HepG2 (cell line): ENCODE results near the gene ANK3. TPM values are rescaled to one million over a fixed set of nuclear protein-coding genes. Genes with fewer than 3 reads are reported as not detected.

ENCODE experiments used
- ATAC-seq: fragments of 200-7000 bp; cut with Tn5 transposase; 3 replicates; pipeline ENCODE4 v1.9.1; 2020; ENCODE audit warnings: mild to moderate bottlenecking, moderate library complexity
- Bru-seq: library from RNA; stranded (reverse); fragments of 400-500 nt; gene quantifications from one replicate; lab custom pipeline; 2021; lab: Mats Ljungman, UMichigan
- BruChase-seq, 2 experiments: library from RNA; stranded (reverse); fragments of 400-500 nt; gene quantifications; one replicate each; lab custom pipeline; 2021; lab: Mats Ljungman, UMichigan
- BruUV-seq: library from RNA; stranded (reverse); fragments of 400-500 nt; replicated peaks from 2 replicates; lab custom pipeline; 2021; lab: Mats Ljungman, UMichigan
- CTCF ChIA-PET: fragments of 300-600 bp; formaldehyde crosslinking; extraction: SDS; loops from one replicate; lab custom pipeline; 2021; ENCODE audit warnings: low total read pairs, inconsistent platforms, low intra/inter-chr PET ratio; lab: Yijun Ruan, JAX
- POLR2A ChIA-PET: fragments of 350-600 bp; sonication (Branson Sonifier 250); formaldehyde crosslinking; loops from one replicate; lab custom pipeline; 2020; ENCODE audit warnings: antibody characterized with exemption, inconsistent platforms; lab: Yijun Ruan, JAX
- DNase-seq: peaks from one replicate; pipeline ENCODE4 v3.0.0-alpha.2; 2015; ENCODE audit warnings: low spot score
- FAIRE-seq: peaks from 3 replicates; lab custom pipeline; 2011; peaks lifted over from hg19 to GRCh38; lab: Jason Lieb, UNC
- H2AFZ ChIP-seq: one replicate; pipeline ENCODE4 v1.6.1; 2011; ENCODE audit warnings: low read length, inconsistent platforms
- H3K27ac ChIP-seq: fragments of 300-600 bp; 3 replicates; pipeline ENCODE4 v1.8.0; 2011; ENCODE audit warnings: mixed run types, mild to moderate bottlenecking, mixed read lengths, low read length, inconsistent platforms; ENCODE audit not compliant: insufficient read depth; ENCODE audit errors: extremely low read length
- H3K27me3 ChIP-seq, 2 experiments: fragments of 200-600 bp in 1 of 2; 2 replicates in 1 of 2; 3 replicates in 1 of 2; pipeline versions ENCODE4 v1.6.0 to v1.8.0; 2011; ENCODE audit warnings: low read length in 2 of 2, mild to moderate bottlenecking in 2 of 2, moderate library complexity in 2 of 2, inconsistent platforms in 1 of 2; ENCODE audit not compliant: insufficient read depth in 2 of 2, control insufficient read depth in 1 of 2
- H3K36me3 ChIP-seq, 2 experiments: fragments of 200-600 bp in 1 of 2; replicated peaks in 1 of 2; 2 replicates in 1 of 2; 3 replicates in 1 of 2; pipeline versions ENCODE4 v1.5.1 to v1.8.0; 2011; ENCODE audit warnings: low read length in 2 of 2, inconsistent platforms in 1 of 2; ENCODE audit not compliant: insufficient read depth in 2 of 2, control insufficient read depth in 1 of 2
- H3K4me1 ChIP-seq: 2 replicates; pipeline ENCODE4 v1.5.1; 2012; ENCODE audit warnings: low read length, inconsistent platforms; ENCODE audit not compliant: insufficient read depth
- H3K4me2 ChIP-seq: 2 replicates; pipeline ENCODE4 v1.6.0; 2011; ENCODE audit warnings: low read depth, low read length, inconsistent platforms
- H3K4me3 ChIP-seq, 3 experiments: fragments of 200-600 bp in 1 of 3; sonication (generic), shearing (Covaris generic) in 1 of 3; replicated peaks in 1 of 3; 2 replicates each; pipeline ENCODE4 v1.5.1; 2011 to 2016; ENCODE audit warnings: low read length in 3 of 3, inconsistent platforms in 2 of 3, low read depth in 2 of 3, mild to moderate bottlenecking in 2 of 3, control low read depth in 1 of 3, mixed read lengths in 1 of 3; ENCODE audit not compliant: insufficient read depth in 1 of 3
- H3K79me2 ChIP-seq: one replicate; pipeline ENCODE4 v1.6.1; 2011; ENCODE audit warnings: low read length, inconsistent platforms; ENCODE audit not compliant: insufficient read depth
- H3K9ac ChIP-seq: 2 replicates; pipeline ENCODE4 v1.6.0; 2011; ENCODE audit warnings: mild to moderate bottlenecking, low read depth, low read length, inconsistent platforms; ENCODE audit not compliant: insufficient read depth
- H3K9me3 ChIP-seq: 2 replicates; pipeline ENCODE4 v1.5.1; 2012; ENCODE audit warnings: mild to moderate bottlenecking, low read length
- H4K20me1 ChIP-seq: 2 replicates; pipeline ENCODE4 v1.6.0; 2011; ENCODE audit warnings: inconsistent platforms, mild to moderate bottlenecking, low read length, moderate library complexity; ENCODE audit not compliant: insufficient read depth
- ARID4A ChIP-seq: sonication (generic); formaldehyde crosslinking; IDR thresholded peaks from 2 replicates; pipeline ENCODE4 v1.5.0; 2020; ENCODE audit warnings: mild to moderate bottlenecking, missing genetic modification reagents, borderline replicate concordance
- CCAR2 ChIP-seq: fragments of 200-400 bp; formaldehyde crosslinking; optimal IDR thresholded peaks from 2 replicates; pipeline ENCODE3; 2018; ENCODE audit warnings: low read depth, mild to moderate bottlenecking, low read length, moderate library complexity
- HOMEZ ChIP-seq: IDR thresholded peaks from 2 replicates; pipeline ENCODE4 v1.6.1; 2016; ENCODE audit warnings: low read depth
- JDP2 ChIP-seq: sonication (generic); formaldehyde crosslinking; IDR thresholded peaks from 2 replicates; pipeline ENCODE4 v1.8.1; 2022; ENCODE audit warnings: missing genetic modification reagents, borderline replicate concordance
- KLF16 ChIP-seq, 2 experiments: sonication (generic) in 1 of 2; formaldehyde crosslinking in 1 of 2; IDR thresholded peaks; 2 replicates each; pipeline versions ENCODE4 v1.6.1 to v1.8.0; 2016 to 2023; ENCODE audit warnings: missing genetic modification reagents in 2 of 2, missing compliant biosample characterization in 1 of 2
- RAD51 ChIP-seq: fragments of 450-650 bp; IDR thresholded peaks from 2 replicates; pipeline ENCODE4 v1.6.1; 2016; ENCODE audit warnings: borderline replicate concordance
- SCMH1 ChIP-seq: sonication (generic); formaldehyde crosslinking; IDR thresholded peaks from 2 replicates; pipeline ENCODE4 v1.9.0; 2021; ENCODE audit warnings: missing genetic modification reagents, mild to moderate bottlenecking, borderline replicate concordance
- SRY ChIP-seq: sonication (generic); formaldehyde crosslinking; IDR thresholded peaks from 2 replicates; pipeline ENCODE4 v1.8.0; 2022; ENCODE audit warnings: mild to moderate bottlenecking, missing genetic modification reagents
- TMF1 ChIP-seq: sonication (generic); formaldehyde crosslinking; IDR thresholded peaks from 2 replicates; pipeline ENCODE4 v1.8.1; 2022; ENCODE audit warnings: low read depth, missing genetic modification reagents
- ZNF329 ChIP-seq: sonication (generic); formaldehyde crosslinking; IDR thresholded peaks from 2 replicates; pipeline ENCODE4 v1.9.0; 2021; ENCODE audit warnings: low read depth, mild to moderate bottlenecking, missing genetic modification reagents
- WGBS: methylation state at CpG from one replicate; pipeline ENCODE4 v1.1.6; 2017; ENCODE audit warnings: low lambda C conversion rate; 5-methylcytosine and 5-hydroxymethylcytosine counted together
- in situ Hi-C: cut with HindIII; loops from 2 replicates; pipeline ENCODE4 v1.10.0; 2017; ENCODE audit warnings: low pct_unique_long_range_greater_than_20kb; ENCODE audit not compliant: extremely low pct_ligation_motif_present
- intact Hi-C: fragments of 100-400 bp; cut with micrococcal nuclease; formaldehyde crosslinking; loops from one replicate; pipeline ENCODE4 v1.10.0; 2022; ENCODE audit not compliant: unreplicated experiment
- long read RNA-seq, 2 experiments: library from RNA in 1 of 2; library from polyadenylated mRNA in 1 of 2; stranded (forward) in 1 of 2; unstranded in 1 of 2; transcript quantifications; one replicate each; pipeline ENCODE4 v2.0.0, GENCODE V29; 2019 to 2022
- polyA minus RNA-seq, 3 experiments: library from RNA; depleted of rRNA, polyadenylated mRNA; stranded (reverse); fragments of >200 nt; gene quantifications; 2 replicates each; pipeline ENCODE4 v1.2.3, GENCODE V29; 2011; ENCODE audit warnings: low replicate concordance in 1 of 3
- polyA plus RNA-seq, 8 experiments: library from polyadenylated mRNA; depleted of rRNA in 3 of 8; stranded (reverse) in 7 of 8; unstranded in 1 of 8; fragments of >200 nt; fragmentation: Illumina TruSeq in 4 of 8; extraction: Trizol in 4 of 8; gene quantifications; 2 replicates each; pipeline versions ENCODE4 v1.2.1 to v1.2.3, GENCODE V29; 2011 to 2016; ENCODE audit warnings: low read depth in 4 of 8, missing spikeins in 1 of 8, mixed read lengths in 1 of 8; ENCODE audit not compliant: insufficient read depth in 1 of 8
- total RNA-seq, 5 experiments: library from RNA; depleted of rRNA; stranded (reverse); fragments of >200 nt; fragmentation: Illumina TruSeq; extraction: Trizol; gene quantifications; 2 replicates each; pipeline ENCODE4 v1.2.3, GENCODE V29; 2016; ENCODE audit warnings: low read depth in 1 of 5
- TF ChIP-seq, protein P1 (sequence below): sonication (generic); formaldehyde crosslinking; conservative IDR thresholded peaks from 2 replicates; pipeline ENCODE4 v1.8.0; 2022; ENCODE audit warnings: mild to moderate bottlenecking, moderate library complexity, missing genetic modification reagents

ANK3 gene
- total RNA-seq (2016; rRNA removed; fragmentation: Illumina TruSeq; extraction: Trizol) = not detected in 2 replicates
- not detected in 2 replicates for total RNA-seq (2016; cell fraction: cytosol; rRNA removed; fragmentation: Illumina TruSeq; extraction: Trizol; ENCODE audit: low read depth)
- total RNA-seq (2016; cell fraction: insoluble cytoplasmic fraction; rRNA removed; fragmentation: Illumina TruSeq; extraction: Trizol) = 0.39 TPM in 1 of 2 replicates, not detected in the other
- not detected in 2 replicates for total RNA-seq (2016; cell fraction: membrane; rRNA removed; fragmentation: Illumina TruSeq; extraction: Trizol)
- not detected in 2 replicates for total RNA-seq (2016; cell fraction: nucleus; rRNA removed; fragmentation: Illumina TruSeq; extraction: Trizol)
- not detected in 2 replicates for polyA plus RNA-seq (2011; rRNA removed)
- not detected in 2 replicates for polyA plus RNA-seq (2011; cell fraction: cytosol; rRNA removed)
- polyA plus RNA-seq (2011; cell fraction: nucleus; rRNA removed) = not detected in 2 replicates
- polyA plus RNA-seq (2012) = not detected in 2 replicates
- not detected in 2 replicates for polyA plus RNA-seq (2016; cell fraction: cytosol; fragmentation: Illumina TruSeq; extraction: Trizol; ENCODE audit: low read depth)
- not detected in 2 replicates for polyA plus RNA-seq (2016; cell fraction: insoluble cytoplasmic fraction; fragmentation: Illumina TruSeq; extraction: Trizol; ENCODE audit: low read depth)
- polyA plus RNA-seq (2016; cell fraction: membrane; fragmentation: Illumina TruSeq; extraction: Trizol; ENCODE audit: low read depth) = not detected in 2 replicates
- not detected in 2 replicates for polyA plus RNA-seq (2016; cell fraction: nucleus; fragmentation: Illumina TruSeq; extraction: Trizol; ENCODE audit: insufficient read depth, low read depth)
- 10.7 TPM in 1 of 2 replicates, not detected in the other for polyA minus RNA-seq (2011; rRNA and poly(A)+ RNA removed; ENCODE audit: low replicate concordance)
- not detected in 2 replicates for polyA minus RNA-seq (2011; cell fraction: cytosol; rRNA and poly(A)+ RNA removed)
- polyA minus RNA-seq (2011; cell fraction: nucleus; rRNA and poly(A)+ RNA removed) = not detected in 2 replicates
- percentile 4 among the genes with signal in this experiment for Bru-seq, nascent RNA
- percentile 4 among the genes with signal in this experiment for BruChase-seq, experiment 1, labeled RNA remaining after a 6-hour chase
- percentile 3 among the genes with signal in this experiment for BruChase-seq, experiment 2, labeled RNA remaining after a 2-hour chase
- long read RNA-seq, experiment 1 = 0 reads
- long read RNA-seq, experiment 2 = 0 reads

GRCh38 chr10:60389413-60390025, at the start of gene ANK3:
Gene ANK3 (minus strand): TSS chr10:60389875. CDS start chr10:60389538, 337 bp downstream.
- no peak within 1 kb of the TSS for H3K4me2 ChIP-seq
- H3K27ac ChIP-seq = no peak within 1 kb of the TSS
- no TSS peak for BruUV-seq
- no peak within 1 kb of the TSS for H3K4me3 ChIP-seq
- H3K36me3 ChIP-seq = no peaks in the 10 kb centered on the region
- intact Hi-C loops (no loop called here), in situ Hi-C loops (no loop called here)
- H3K79me2 ChIP-seq = no peaks in the 10 kb centered on the region
- FAIRE-seq (no peak), ATAC-seq (no peak), DNase-seq (no peak)
- no peak within 1 kb of the TSS for H3K9ac ChIP-seq
- H3K4me1 ChIP-seq = no peaks in the 10 kb centered on the region
- no peaks in the 10 kb centered on the region for H3K9me3 ChIP-seq
- ChIA-PET POLR2A (no interaction called here), CTCF (no interaction called here)
- H2AFZ ChIP-seq = no peak within 1 kb of the TSS
- no peaks in the 10 kb centered on the region for H4K20me1 ChIP-seq
- WGBS = 42% methylated on average over 10 of the region's 10 CpGs
- H3K27me3 ChIP-seq = no peaks in the 10 kb centered on the region
- TF ChIP-seq ARID4A (CRISPR knock-in tag) (no peak), CCAR2 (no peak), RAD51 (no peak), SCMH1 (CRISPR knock-in tag) (no peak), SRY (CRISPR knock-in tag) (no peak), JDP2 (no peak), KLF16 (CRISPR knock-in tag; IDR thresholded peaks at IDR 0.05) (no peak), TMF1 (CRISPR knock-in tag) (no peak), ZNF329 (CRISPR knock-in tag) (no peak), HOMEZ (CRISPR knock-in tag) (no peak)
- TF ChIP-seq, protein P1, sequence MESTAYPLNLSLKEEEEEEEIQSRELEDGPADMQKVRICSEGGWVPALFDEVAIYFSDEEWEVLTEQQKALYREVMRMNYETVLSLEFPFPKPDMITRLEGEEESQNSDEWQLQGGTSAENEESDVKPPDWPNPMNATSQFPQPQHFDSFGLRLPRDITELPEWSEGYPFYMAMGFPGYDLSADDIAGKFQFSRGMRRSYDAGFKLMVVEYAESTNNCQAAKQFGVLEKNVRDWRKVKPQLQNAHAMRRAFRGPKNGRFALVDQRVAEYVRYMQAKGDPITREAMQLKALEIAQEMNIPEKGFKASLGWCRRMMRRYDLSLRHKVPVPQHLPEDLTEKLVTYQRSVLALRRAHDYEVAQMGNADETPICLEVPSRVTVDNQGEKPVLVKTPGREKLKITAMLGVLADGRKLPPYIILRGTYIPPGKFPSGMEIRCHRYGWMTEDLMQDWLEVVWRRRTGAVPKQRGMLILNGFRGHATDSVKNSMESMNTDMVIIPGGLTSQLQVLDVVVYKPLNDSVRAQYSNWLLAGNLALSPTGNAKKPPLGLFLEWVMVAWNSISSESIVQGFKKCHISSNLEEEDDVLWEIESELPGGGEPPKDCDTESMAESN (CRISPR knock-in tag) = no peak
